ENCODE measurements around the gene GATAD2A.

The GATAD2A gene

DNA sequence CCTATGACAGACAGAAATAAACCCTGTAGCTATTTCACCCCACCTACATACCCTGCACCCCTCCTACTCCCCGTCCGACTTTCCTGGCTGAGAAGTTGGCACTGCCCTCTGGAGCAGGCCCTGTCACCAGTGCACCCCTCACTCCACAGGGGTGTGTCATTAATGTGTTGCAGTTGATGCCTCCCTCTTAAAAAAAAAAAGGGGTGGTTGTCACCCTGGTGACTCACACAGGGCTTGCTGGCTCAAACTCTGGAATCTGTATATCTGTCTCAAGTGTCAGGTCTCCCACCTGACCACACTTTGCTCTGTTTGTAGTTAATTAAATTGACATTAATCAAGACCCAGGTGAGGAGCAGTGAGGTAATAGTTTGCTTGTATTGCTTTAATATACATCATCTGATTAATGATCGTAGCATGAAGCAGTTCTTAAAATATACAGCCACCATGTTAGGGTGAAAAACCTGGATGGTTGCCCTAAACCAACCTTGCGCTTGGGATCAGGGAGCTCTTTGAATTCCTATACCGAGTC, 2.0 kb upstream of the GATAD2A start:
- peak; percentile 65 for DNase-seq (ENCODE audit: insufficient read length, low spot score)
- FAIRE-seq: peak; percentile 65
- no peak for TF ChIP-seq POLR2A (IDR thresholded peaks at IDR 0.05; ENCODE audit: low read depth, low read length)

DNA sequence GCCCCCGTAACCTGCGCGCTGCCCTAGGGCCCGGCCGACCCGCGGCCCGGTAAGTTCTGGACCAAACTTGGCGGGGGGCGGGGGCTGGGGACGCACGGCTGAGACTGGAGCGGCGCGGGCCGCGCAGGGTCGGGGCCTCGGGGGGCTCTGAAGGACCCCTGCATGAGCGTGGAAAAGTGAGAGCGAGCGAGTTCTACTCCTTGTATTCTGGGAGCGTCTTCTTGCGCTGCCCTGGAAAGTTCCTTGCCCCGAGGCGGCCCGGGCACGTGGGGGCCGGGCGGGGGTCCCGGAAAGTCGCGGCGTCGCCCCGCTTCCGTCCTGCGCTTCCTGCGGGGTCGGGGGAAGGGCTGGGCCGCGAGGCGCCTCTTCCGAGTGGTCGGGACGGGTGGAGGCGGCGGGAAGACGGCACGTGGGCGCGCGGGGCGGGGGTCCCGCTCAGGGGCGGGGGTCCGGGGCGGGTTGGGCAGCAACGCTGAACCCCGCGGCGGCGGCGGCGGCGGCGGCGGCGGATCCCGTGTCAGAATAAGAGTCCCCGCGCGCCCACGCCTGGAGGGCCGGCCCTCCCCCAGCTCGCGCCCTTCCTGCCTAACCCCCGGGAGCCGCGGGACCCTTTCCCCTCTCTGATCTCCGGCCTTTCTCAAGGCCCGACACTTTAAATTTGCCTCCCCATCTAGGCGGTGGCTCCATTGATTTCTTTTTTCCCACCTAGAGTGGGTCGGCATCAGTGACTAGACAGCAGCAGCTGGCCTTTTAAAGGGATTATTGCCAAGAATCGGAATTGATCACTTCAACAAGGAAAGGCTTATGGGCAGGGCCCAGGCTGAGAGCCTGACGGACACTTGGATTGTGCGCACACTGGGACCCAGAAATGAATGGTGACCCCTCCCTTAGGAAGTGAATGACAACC, 749 bp downstream of the GATAD2A start:
- no peak for TF ChIP-seq POLR2A (IDR thresholded peaks at IDR 0.05; ENCODE audit: low read depth, low read length)
- FAIRE-seq (no peak), DNase-seq (ENCODE audit: insufficient read length, low spot score) (no peak)

DNA sequence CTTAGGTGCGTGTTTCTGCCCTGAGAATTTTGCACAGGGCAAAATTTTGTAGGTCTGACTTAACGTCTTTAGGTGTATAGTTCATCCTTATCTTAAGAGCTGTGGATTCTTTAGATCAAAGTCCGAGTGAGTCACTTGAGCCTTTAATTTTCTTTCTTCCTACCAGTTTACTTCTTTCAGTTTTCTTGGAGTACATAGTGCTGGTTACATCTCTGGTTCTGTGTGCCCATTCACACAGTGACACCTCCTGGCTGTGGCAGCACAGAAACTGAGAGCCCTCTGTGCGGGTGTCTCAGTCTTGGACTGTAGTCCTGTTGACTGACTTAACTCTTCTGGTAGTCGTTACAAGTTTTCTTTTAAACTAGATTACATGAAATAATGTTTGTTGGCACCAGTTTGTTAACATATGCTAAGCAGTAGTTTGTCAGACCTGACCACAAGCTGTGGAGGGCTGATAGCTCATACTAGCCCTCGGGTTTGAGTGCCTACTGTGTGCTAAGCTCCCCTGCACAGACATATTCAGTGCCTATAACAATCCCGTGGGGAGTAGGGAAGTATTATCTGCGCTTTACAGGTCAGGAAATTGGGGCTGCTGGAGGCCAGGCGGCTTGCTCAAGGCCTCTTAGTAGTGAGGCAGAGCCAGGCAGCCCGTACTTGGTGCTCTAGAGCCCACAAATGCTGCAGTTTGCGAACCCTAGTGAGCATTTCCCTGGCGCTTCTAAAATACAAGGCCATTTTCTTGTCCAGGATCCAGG, 1.6 kb downstream of the GATAD2A start:
- FAIRE-seq (no peak), DNase-seq (ENCODE audit: insufficient read length, low spot score) (no peak)
- no peak for TF ChIP-seq POLR2A (IDR thresholded peaks at IDR 0.05; ENCODE audit: low read depth, low read length)

DNA sequence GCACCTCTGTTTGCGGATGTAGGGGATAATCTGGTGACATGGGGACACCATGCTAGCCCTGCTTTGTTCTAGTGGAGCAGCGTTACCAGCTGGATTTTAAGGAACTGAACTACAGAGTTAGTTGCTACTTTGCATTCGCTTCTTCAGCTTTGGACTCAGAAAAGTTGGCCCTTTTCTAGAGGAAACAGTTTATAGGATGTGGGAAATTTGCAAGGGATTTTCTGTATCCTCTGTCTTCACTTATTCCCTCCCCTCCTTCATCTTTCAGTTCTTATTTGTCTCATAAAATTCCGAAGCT, 2.1 kb downstream of the GATAD2A start:
- DNase-seq (ENCODE audit: insufficient read length, low spot score): no peak
- TF ChIP-seq POLR2A (IDR thresholded peaks at IDR 0.05; ENCODE audit: low read depth, low read length): no peak
- FAIRE-seq: no peak

DNA sequence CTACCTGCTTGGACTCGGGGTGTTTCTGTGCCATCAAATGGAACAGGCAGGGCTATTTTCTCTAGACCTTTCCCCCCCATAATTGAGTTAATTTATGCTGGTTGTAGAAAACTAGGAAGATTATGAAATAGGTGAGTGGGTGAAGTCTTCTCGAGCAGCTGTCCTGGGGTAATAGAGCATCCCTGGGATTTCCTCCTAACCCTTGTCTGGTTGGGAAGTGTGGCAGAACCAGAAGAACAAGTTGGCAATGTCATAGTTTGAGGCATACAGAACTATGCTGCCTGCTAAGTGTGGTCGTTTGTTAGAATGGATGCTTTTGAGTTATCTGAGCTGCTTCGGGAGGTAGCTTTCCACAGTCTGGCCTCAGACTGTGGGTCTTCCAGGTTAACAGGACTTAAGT, 3.7 kb downstream of the GATAD2A start:
- no peak for TF ChIP-seq POLR2A (IDR thresholded peaks at IDR 0.05; ENCODE audit: low read depth, low read length)

DNA sequence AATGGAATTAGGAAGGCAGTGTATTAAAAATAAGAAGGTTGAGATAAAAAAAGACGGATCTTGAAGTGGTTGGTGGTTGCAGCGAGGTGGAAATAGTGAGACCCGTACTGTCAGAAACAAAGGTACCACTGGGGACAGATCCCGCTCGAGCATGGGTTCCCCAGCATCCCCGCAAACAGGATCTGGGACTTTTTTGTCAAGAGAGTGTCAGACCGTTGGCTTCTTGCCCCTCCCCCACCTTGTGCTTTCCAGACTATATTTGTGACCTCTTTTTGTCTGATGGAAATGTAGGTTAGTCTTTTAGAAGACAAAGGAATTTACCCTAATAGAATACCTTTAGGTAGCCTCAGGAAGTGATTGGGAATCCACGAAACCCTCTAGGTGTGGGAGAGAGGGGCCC, 4.2 kb downstream of the GATAD2A start:
- FAIRE-seq (no peak), DNase-seq (ENCODE audit: insufficient read length, low spot score) (no peak)
- TF ChIP-seq POLR2A (IDR thresholded peaks at IDR 0.05; ENCODE audit: low read depth, low read length): no peak

More for the DNA sequence above, 3.7 kb downstream of the GATAD2A start:
- DNase-seq (ENCODE audit: insufficient read length, low spot score): no peak
- FAIRE-seq: no peak

DNA sequence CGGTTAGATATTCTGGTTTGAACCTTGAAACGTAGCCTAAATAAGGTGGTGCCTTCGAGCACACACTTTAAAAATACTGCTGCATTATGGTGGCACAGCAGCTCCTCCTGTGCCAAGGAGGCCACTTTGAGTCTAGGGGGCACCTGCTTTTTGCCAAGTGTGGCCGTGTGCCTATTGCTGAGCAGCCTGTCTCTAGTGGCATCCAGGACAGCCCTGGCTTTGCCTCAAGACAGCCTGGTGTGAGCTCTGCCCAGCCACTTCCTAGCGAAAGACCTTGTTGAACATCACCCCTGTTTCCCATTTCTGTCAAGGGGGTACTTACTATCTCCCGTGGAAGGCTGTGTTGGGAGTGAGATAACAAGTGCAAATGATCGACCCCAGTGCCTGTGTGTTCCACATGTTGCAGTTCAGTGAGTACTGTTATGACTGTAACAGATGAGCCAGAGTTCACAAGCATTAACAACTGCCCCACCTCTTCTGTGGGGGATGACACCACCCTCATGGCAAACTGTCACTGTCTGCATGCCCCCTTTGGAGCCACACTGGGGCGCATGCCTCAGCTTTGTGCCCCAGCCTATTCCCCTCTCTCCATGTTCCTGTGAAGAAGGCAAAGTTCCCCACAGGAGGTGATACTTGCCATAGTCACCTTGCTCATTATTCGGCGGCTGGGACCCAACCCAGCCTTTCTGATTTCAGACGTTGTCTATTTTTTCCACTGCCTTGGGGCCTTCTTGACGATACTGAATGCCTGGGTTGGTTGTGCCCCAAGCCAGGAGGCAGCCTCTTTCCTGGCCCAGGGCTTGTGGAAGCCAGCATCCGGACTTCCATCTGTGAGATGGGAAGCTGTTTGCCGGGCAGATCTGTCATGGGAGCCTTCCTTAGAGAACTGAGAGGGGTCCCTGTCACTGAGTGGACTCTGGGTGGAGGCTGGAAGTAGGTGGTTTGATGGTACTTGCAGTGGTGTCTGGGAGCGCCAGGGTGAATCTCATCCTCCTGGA, 5.4 kb downstream of the GATAD2A start:
- FAIRE-seq: no peak
- no peak for TF ChIP-seq POLR2A (IDR thresholded peaks at IDR 0.05; ENCODE audit: low read depth, low read length)
- DNase-seq (ENCODE audit: insufficient read length, low spot score): no peak

DNA sequence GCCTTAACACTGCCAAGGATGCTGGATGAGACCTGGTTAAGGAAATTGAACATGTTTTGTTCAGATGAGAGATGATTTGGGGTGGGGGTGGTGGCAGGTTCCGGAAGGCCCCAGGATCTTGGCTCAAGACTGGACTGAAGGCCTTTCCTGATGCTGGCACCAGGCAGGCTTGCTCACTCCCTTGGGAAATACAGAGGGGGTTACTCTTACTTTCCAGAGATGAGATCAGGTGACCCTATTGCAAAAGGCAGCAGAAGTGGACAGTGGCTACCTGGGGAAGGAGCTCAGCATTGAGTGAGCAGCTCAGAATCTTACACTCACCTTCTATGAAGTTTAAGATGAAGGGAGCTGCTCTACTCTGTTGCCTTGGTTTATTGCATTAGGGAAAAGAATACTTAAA, 10.8 kb downstream of the GATAD2A start:
- no peak for FAIRE-seq
- no peak for DNase-seq (ENCODE audit: insufficient read length, low spot score)
- no peak for TF ChIP-seq POLR2A (IDR thresholded peaks at IDR 0.05; ENCODE audit: low read depth, low read length)

DNA sequence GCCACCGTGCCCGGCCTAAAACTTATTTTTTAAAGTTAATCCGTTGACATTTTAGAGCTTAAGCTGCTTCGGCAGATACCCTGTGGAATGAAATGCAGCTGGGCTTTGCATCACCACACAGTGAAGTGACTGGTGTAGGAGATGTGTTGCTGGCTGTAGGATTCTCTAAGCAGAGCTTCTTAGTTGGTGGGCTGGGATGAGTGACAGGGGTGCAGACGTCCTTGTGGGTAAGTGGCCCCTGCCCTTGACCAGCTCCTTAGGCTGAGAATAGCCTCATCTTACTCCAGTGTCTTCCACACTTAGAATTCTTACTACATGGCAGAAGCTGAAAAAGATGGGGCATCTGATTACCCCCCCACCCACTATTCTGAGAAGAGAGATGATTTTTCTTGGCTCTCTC, 11.6 kb downstream of the GATAD2A start:
- no peak for DNase-seq (ENCODE audit: insufficient read length, low spot score)
- no peak for FAIRE-seq
- no peak for TF ChIP-seq POLR2A (IDR thresholded peaks at IDR 0.05; ENCODE audit: low read depth, low read length)

DNA sequence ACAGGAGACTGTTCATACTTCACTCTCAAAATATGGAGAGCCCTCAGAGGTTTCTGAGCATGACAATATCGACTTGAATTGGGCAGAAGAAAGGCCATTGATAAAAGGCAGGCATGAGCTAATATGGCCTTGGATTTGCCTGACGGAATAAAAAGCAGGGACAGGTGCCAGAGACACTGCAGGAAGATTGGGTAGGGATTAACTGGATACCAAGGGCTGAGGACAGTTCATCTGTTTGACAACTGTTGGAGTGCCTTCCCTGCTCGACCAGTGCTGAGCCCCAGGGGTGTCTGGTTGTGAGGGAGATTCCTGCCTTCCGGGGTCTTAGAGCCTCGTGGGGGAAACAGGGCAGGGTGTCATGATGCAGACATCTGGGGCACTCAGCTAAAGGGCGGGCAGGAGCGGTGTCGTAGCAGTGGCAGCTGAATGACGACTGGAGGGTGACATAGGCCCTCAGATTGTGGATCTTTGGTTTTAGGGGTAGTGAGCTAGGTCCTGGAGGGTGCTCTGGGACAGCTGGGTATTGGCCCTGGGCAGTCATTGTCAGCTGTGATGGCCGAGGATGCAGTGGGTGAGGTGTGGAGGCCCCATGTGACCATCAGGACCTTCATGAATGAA, 12.3 kb downstream of the GATAD2A start:
- DNase-seq (ENCODE audit: insufficient read length, low spot score): no peak
- no peak for TF ChIP-seq POLR2A (IDR thresholded peaks at IDR 0.05; ENCODE audit: low read depth, low read length)
- FAIRE-seq: no peak

DNA sequence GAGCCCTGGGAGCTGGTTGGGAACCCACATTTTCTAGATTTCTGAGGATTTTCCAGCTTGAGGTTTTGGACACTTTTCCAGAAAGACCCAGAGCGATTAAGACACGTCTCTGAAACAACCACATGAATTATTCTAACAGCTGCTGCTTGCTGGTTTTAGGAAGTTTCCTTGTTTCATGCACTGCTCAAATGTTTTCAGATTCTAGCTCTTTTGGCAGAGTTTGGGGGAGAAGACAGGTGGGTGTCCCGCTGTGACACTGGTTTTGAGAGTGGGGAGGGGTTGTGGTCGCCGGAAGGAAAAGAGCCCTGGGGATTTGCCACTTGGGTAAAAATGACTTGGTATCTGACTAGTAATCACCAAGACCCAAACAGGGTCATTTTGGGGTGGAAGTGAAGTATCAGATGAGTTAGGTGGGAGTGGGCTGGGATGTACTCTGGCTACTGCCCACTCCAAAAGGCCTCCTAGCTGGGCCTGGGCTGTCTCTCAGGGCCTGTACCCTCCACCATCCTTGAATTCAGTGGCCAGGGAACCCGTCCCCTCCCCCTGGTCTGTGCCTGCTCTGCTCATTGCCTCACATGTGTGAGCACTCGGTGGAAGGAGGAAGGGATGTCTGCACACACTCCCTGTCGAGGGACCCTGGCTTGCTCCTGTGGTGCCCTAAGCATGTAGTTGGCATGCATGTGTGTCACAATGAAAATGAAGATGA, 13.2 kb downstream of the GATAD2A start:
- DNase-seq (ENCODE audit: insufficient read length, low spot score) (no peak), FAIRE-seq (no peak)
- TF ChIP-seq POLR2A (IDR thresholded peaks at IDR 0.05; ENCODE audit: low read depth, low read length): no peak

DNA sequence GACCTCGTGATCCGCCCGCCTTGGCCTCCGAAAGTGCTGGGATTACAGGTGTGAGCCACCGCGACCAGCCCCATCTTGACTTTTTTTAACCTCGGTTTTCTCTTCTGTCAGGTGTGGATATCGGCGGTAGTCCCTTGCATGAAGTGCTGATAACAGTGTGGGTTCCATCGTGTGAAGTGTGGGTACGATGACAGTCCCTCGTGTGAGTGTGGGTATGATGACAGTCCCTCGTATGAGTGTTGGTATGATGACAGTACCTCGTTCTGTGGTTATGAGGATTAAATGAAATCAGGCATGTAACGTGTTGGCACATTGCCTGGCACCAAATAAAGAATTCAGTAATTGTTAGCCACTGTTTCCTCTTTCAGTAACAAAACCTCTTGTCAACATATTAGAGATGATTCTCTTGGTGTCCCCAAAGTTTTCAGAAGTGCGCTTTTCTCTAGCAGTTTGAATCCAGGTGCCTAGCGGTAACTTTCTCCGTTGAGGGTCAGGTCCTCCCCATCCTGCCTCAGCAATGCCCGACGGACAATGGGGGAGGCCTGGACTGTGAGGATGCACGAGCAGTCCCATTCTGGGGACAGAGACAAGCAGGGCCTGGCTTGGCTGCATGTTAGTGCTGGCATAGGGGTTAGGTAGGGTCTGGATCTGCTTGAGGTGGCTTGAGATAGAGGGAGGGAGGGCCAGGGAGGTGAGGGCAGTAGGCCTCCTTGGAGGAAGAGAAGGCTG, 15.3 kb downstream of the GATAD2A start:
- no peak for FAIRE-seq
- TF ChIP-seq POLR2A (IDR thresholded peaks at IDR 0.05; ENCODE audit: low read depth, low read length): no peak
- no peak for DNase-seq (ENCODE audit: insufficient read length, low spot score)
